HEK293 (cell line): ENCODE data around the gene BUD23.
A peak's percentile ranks its signal among the peaks of the same experiment; 100 is the strongest.

Experiments
- CTCF ChIA-PET: fragments of 350-600 bp; formaldehyde crosslinking; extraction: SDS; loops from one replicate; lab custom pipeline; 2021; ENCODE audit warnings: antibody characterized with exemption; lab: Yijun Ruan, JAX
- POLR2A ChIA-PET: fragments of 300-600 bp; formaldehyde crosslinking; extraction: SDS; loops from one replicate; lab custom pipeline; 2020; ENCODE audit warnings: antibody characterized with exemption, inconsistent platforms; lab: Yijun Ruan, JAX
- H3K27ac ChIP-seq: fragments of 200-500 bp; sonication (Bioruptor generic); 2 replicates; pipeline ENCODE4 v1.5.1; 2014; ENCODE audit warnings: low read depth, low read length, control low read depth, inconsistent platforms; ENCODE audit errors: extremely low read depth
- H3K36me3 ChIP-seq, 2 experiments: fragments of 200-500 bp in 1 of 2; sonication (Bioruptor generic) in 1 of 2; 1 replicate in 1 of 2; 2 replicates in 1 of 2; pipeline ENCODE4 v1.5.1; 2014 to 2017; ENCODE audit warnings: inconsistent platforms in 2 of 2, low read length in 2 of 2; ENCODE audit not compliant: control insufficient read depth in 2 of 2, insufficient read depth in 1 of 2
- H3K4me1 ChIP-seq: fragments of 200-500 bp; sonication (Bioruptor generic); 2 replicates; pipeline ENCODE4 v1.5.1; 2014; ENCODE audit warnings: mild to moderate bottlenecking, low read length, inconsistent platforms; ENCODE audit not compliant: control insufficient read depth, insufficient read depth
- H3K4me3 ChIP-seq: 2 replicates; pipeline ENCODE4 v1.5.1; 2011; ENCODE audit warnings: low read depth, mild to moderate bottlenecking, control low read depth, low read length, moderate library complexity
- H3K9me3 ChIP-seq: fragments of 200-500 bp; sonication (Bioruptor generic); 2 replicates; pipeline ENCODE4 v1.5.1; 2014; ENCODE audit warnings: low read depth, low read length, inconsistent platforms; ENCODE audit not compliant: control insufficient read depth, insufficient read depth
- ELK4 ChIP-seq: IDR thresholded peaks from 2 replicates; pipeline ENCODE4 v1.6.1; 2011; ENCODE audit warnings: mild to moderate bottlenecking, low read depth, low read length, borderline replicate concordance
- HOXC10 ChIP-seq: sonication (generic); formaldehyde crosslinking; IDR thresholded peaks from 2 replicates; pipeline ENCODE4 v1.8.1; 2023; ENCODE audit warnings: mild to moderate bottlenecking, missing genetic modification reagents
- KLF9 ChIP-seq: fragments of 450-650 bp; formaldehyde crosslinking; IDR thresholded peaks from 2 replicates; pipeline ENCODE4 v1.5.1; 2016; ENCODE audit warnings: missing biosample characterization, missing genetic modification characterization, low read depth
- TSHZ1 ChIP-seq: fragments of 450-650 bp; formaldehyde crosslinking; IDR thresholded peaks from 2 replicates; pipeline ENCODE4 v1.5.1; 2016; ENCODE audit warnings: missing biosample characterization, missing genetic modification characterization, borderline replicate concordance
- ZBTB21 ChIP-seq: fragments of 450-650 bp; formaldehyde crosslinking; IDR thresholded peaks from 2 replicates; pipeline ENCODE4 v1.5.1; 2017; ENCODE audit warnings: missing biosample characterization, missing genetic modification characterization
- ZBTB6 ChIP-seq: fragments of 450-650 bp; formaldehyde crosslinking; IDR thresholded peaks from 2 replicates; pipeline ENCODE4 v1.5.1; 2017; ENCODE audit warnings: missing biosample characterization, missing genetic modification characterization
- ZIC2 ChIP-seq: fragments of 450-650 bp; formaldehyde crosslinking; IDR thresholded peaks from 2 replicates; pipeline ENCODE4 v1.5.1; 2016; ENCODE audit warnings: missing biosample characterization, missing genetic modification characterization
- ZNF140 ChIP-seq: fragments of 450-650 bp; formaldehyde crosslinking; IDR thresholded peaks from 2 replicates; pipeline ENCODE4 v1.5.1; 2016; ENCODE audit warnings: missing biosample characterization, missing genetic modification characterization
- ZNF148 ChIP-seq: fragments of 450-650 bp; formaldehyde crosslinking; IDR thresholded peaks from 2 replicates; pipeline ENCODE4 v1.5.0; 2017; ENCODE audit warnings: missing biosample characterization, missing genetic modification characterization, borderline replicate concordance
- ZNF184 ChIP-seq: fragments of 450-650 bp; IDR thresholded peaks from 2 replicates; pipeline ENCODE4 v1.5.1; 2018; ENCODE audit warnings: missing biosample characterization, mild to moderate bottlenecking, missing genetic modification characterization
- ZNF23 ChIP-seq: fragments of 450-650 bp; formaldehyde crosslinking; IDR thresholded peaks from 2 replicates; pipeline ENCODE4 v1.5.1; 2016; ENCODE audit warnings: missing biosample characterization, missing genetic modification characterization, borderline replicate concordance
- ZNF280D ChIP-seq: fragments of 450-650 bp; formaldehyde crosslinking; IDR thresholded peaks from 2 replicates; pipeline ENCODE4 v1.5.1; 2016; ENCODE audit warnings: missing biosample characterization, missing genetic modification characterization
- ZNF596 ChIP-seq: fragments of 450-650 bp; IDR thresholded peaks from 2 replicates; pipeline ENCODE4 v1.5.0; 2018; ENCODE audit warnings: missing biosample characterization, mild to moderate bottlenecking, missing genetic modification characterization, moderate library complexity
- ZNF610 ChIP-seq: fragments of 450-650 bp; formaldehyde crosslinking; IDR thresholded peaks from 2 replicates; pipeline ENCODE4 v1.5.1; 2016; ENCODE audit warnings: missing biosample characterization, missing genetic modification characterization, borderline replicate concordance
- ZNF76 ChIP-seq: fragments of 450-650 bp; formaldehyde crosslinking; IDR thresholded peaks from 2 replicates; pipeline ENCODE4; 2016; ENCODE audit warnings: low read depth, missing biosample characterization, missing genetic modification characterization, borderline replicate concordance
- ZNF830 ChIP-seq: fragments of 450-650 bp; IDR thresholded peaks from 2 replicates; pipeline ENCODE4 v1.5.0; 2018; ENCODE audit warnings: missing biosample characterization, missing genetic modification characterization, low read depth, mild to moderate bottlenecking, moderate library complexity
- ZNF843 ChIP-seq: fragments of 450-650 bp; formaldehyde crosslinking; IDR thresholded peaks from 2 replicates; pipeline ENCODE4 v1.5.1; 2016; ENCODE audit warnings: missing biosample characterization, missing genetic modification characterization

Gene BUD23

GRCh38 chr7:73727952-73728351 is 44.6 kb downstream of the BUD23 start (continued):
- TF ChIP-seq ELK4 (no peak), ZNF140 (no peak), ZNF76 (tag by site-specific recombination) (no peak), ZBTB21 (tag by site-specific recombination) (no peak), ZNF23 (tag by site-specific recombination) (no peak)

- no peaks in the 10 kb centered on the region for H3K36me3 ChIP-seq
- POLR2A ChIA-PET: interaction anchor here (0.7 to 1.3 kb wide), 3 partner anchors 10 to 121 kb away, joined by 3 to 4 read pairs (median 4); partner anchors contain the start of gene ABHD11
- TF ChIP-seq ZNF140: no peak
- no peak for TF ChIP-seq ZNF280D (tag by site-specific recombination)
- TF ChIP-seq ZNF148 (tag by site-specific recombination): no peak
- TF ChIP-seq KLF9: no peak
- TF ChIP-seq ZNF596 (tag by site-specific recombination): no peak
- peak; percentile 41 for TF ChIP-seq ZIC2
- TF ChIP-seq TSHZ1: no peak
- no peak for TF ChIP-seq ZNF184
- TF ChIP-seq ZNF843 (tag by site-specific recombination): no peak
- no peak for TF ChIP-seq ZNF610 (tag by site-specific recombination)
- no peak for TF ChIP-seq ZNF830 (tag by site-specific recombination)
- no peak for TF ChIP-seq HOXC10 (CRISPR knock-in tag)
- 0 out of 2 replicates have a peak, but pooled peaks have one; percentile 13 for TF ChIP-seq ZBTB6
- CTCF ChIA-PET: interaction anchor here (0.6 to 1.6 kb wide), 5 partner anchors 83 to 126 kb away, joined by 3 to 15 read pairs (median 3); no protein-coding TSS in a partner anchor
- H3K9me3 ChIP-seq: no peaks in the 10 kb centered on the region
- no peaks in the 10 kb centered on the region for H3K4me1 ChIP-seq
- no peak overlapping the region for H3K4me3 ChIP-seq
- H3K27ac ChIP-seq: no peak overlapping the region
Observed at GRCh38 chr7:73728551-73728950, 45.2 kb downstream of the BUD23 start.
